B cell (primary cell): ENCODE results near the gene ANKRD33B. TPM values are rescaled to one million over a fixed set of nuclear protein-coding genes. Genes with fewer than 3 reads are reported as not detected.

Experiments
- ATAC-seq: fragments of 200-7000 bp; cut with Tn5 transposase; one replicate; pipeline ENCODE4 v1.10.0; 2021; ENCODE audit warnings: low read depth, mild to moderate bottlenecking, moderate number of reproducible peaks, moderate library complexity
- CTCF ChIA-PET: fragments of 350-600 bp; sonication (Branson Sonifier 250); formaldehyde crosslinking; loops from one replicate; lab custom pipeline; 2021; ENCODE audit warnings: antibody characterized with exemption, inconsistent platforms; lab: Charles Lee
- POLR2A ChIA-PET: fragments of 350-600 bp; sonication (Branson Sonifier 250); formaldehyde crosslinking; loops from one replicate; lab custom pipeline; 2021; ENCODE audit warnings: antibody characterized with exemption; lab: Charles Lee
- DNase-seq: peaks from one replicate; pipeline ENCODE4 v3.0.0; 2013
- H2AFZ ChIP-seq: 2 replicates; pipeline ENCODE4 v1.6.1; 2012; ENCODE audit warnings: mild to moderate bottlenecking, low read depth, low read length; ENCODE audit not compliant: insufficient read depth, poor library complexity, severe bottlenecking
- H3K27ac ChIP-seq, 2 donors: 1 replicate in 1 of 2; 2 replicates in 1 of 2; pipeline ENCODE4 v1.5.1; 2012 to 2013; ENCODE audit warnings: low read length in 2 of 2, mild to moderate bottlenecking in 2 of 2, moderate library complexity in 1 of 2
- H3K27me3 ChIP-seq, 4 experiments: fragments of 200-600 bp in 1 of 4; sonication (generic) in 1 of 4; replicated peaks in 1 of 4; 1 replicate in 2 of 4; 2 replicates in 2 of 4; pipeline versions ENCODE4 v1.6.1 to v1.7.0; 2013 to 2016; ENCODE audit warnings: low read length in 3 of 4, mild to moderate bottlenecking in 2 of 4, mixed read lengths in 1 of 4, moderate library complexity in 1 of 4; ENCODE audit not compliant: insufficient read depth in 4 of 4, control insufficient read depth in 3 of 4; ENCODE audit errors: control extremely low read depth in 1 of 4
- H3K36me3 ChIP-seq, 2 experiments: replicated peaks in 1 of 2; 1 replicate in 1 of 2; 2 replicates in 1 of 2; pipeline versions ENCODE4 v1.6.1 to v1.7.1; 2013; ENCODE audit warnings: low read length in 1 of 2; ENCODE audit not compliant: insufficient read depth in 2 of 2, control insufficient read depth in 1 of 2; ENCODE audit errors: control extremely low read depth in 1 of 2, extremely low read depth in 1 of 2
- H3K4me1 ChIP-seq, 2 donors: fragments of 200-600 bp in 1 of 2; sonication (generic) in 1 of 2; 1 replicate in 1 of 2; 2 replicates in 1 of 2; pipeline versions ENCODE4 v1.5.1 to v1.6.1; 2013 to 2017; ENCODE audit warnings: low read length in 2 of 2; ENCODE audit not compliant: control insufficient read depth in 2 of 2, insufficient read depth in 2 of 2
- H3K4me2 ChIP-seq: replicated peaks from 2 replicates; pipeline ENCODE3; 2012; ENCODE audit warnings: mild to moderate bottlenecking, low read depth, low read length; ENCODE audit not compliant: poor library complexity, severe bottlenecking
- H3K4me3 ChIP-seq, 5 experiments: fragments of 200-600 bp in 1 of 5; sonication (generic) in 1 of 5; 1 replicate in 3 of 5; 2 replicates in 2 of 5; pipeline versions ENCODE4 v1.5.1 to v1.7.0; 2011 to 2016; ENCODE audit warnings: low read length in 4 of 5, mild to moderate bottlenecking in 4 of 5, low read depth in 2 of 5, control low read depth in 1 of 5, moderate library complexity in 1 of 5; ENCODE audit not compliant: insufficient read depth in 1 of 5; ENCODE audit errors: control extremely low read depth in 1 of 5, extremely low read depth in 1 of 5
- H3K79me2 ChIP-seq: fragments of 200-600 bp; sonication (generic); one replicate; pipeline ENCODE4 v1.6.0; 2016; ENCODE audit warnings: low read length; ENCODE audit not compliant: control insufficient read depth, insufficient read depth
- H3K9ac ChIP-seq: fragments of 200-600 bp; sonication (generic); 2 replicates; pipeline ENCODE4 v1.6.1; 2017; ENCODE audit warnings: mild to moderate bottlenecking, low read length, moderate library complexity
- H3K9me3 ChIP-seq, 3 donors: one replicate each; pipeline versions ENCODE4 v1.6.1 to v1.7.1; 2013; ENCODE audit warnings: low read length in 2 of 3; ENCODE audit not compliant: control insufficient read depth in 2 of 3, insufficient read depth in 1 of 3; ENCODE audit errors: control extremely low read depth in 1 of 3
- H4K20me1 ChIP-seq: 2 replicates; pipeline ENCODE4 v1.6.0; 2012; ENCODE audit warnings: mild to moderate bottlenecking, low read length; ENCODE audit not compliant: insufficient read depth, control insufficient read depth, poor library complexity, severe bottlenecking
- H3K27ac Mint-ChIP-seq: one replicate; pipeline ENCODE4 v1.8.0; 2021; ENCODE audit warnings: mixed read lengths
- H3K27me3 Mint-ChIP-seq: one replicate; pipeline ENCODE4 v1.8.0; 2021; ENCODE audit warnings: mixed read lengths
- H3K4me1 Mint-ChIP-seq: one replicate; pipeline ENCODE4 v1.8.0; 2021; ENCODE audit warnings: mixed read lengths
- H3K4me3 Mint-ChIP-seq: one replicate; pipeline ENCODE4 v1.8.0; 2021; ENCODE audit warnings: mixed read lengths
- H3K9me3 Mint-ChIP-seq: one replicate; pipeline ENCODE4 v1.8.0; 2022; ENCODE audit warnings: mixed read lengths; ENCODE audit not compliant: insufficient read depth
- EZH2 ChIP-seq: IDR thresholded peaks from 2 replicates; pipeline ENCODE4 v1.6.1; 2012; ENCODE audit warnings: borderline replicate concordance, low read depth, mild to moderate bottlenecking, moderate library complexity, low read length; ENCODE audit not compliant: insufficient read depth, poor library complexity, severe bottlenecking
- WGBS: methylation state at CpG from one replicate; pipeline ENCODE4 v1.1.5; 2013; ENCODE audit warnings: missing lambda C conversion rate; ENCODE audit not compliant: insufficient coverage; 5-methylcytosine and 5-hydroxymethylcytosine counted together
- intact Hi-C: fragments of 100-400 bp; cut with micrococcal nuclease; formaldehyde crosslinking; loops from one replicate; pipeline ENCODE4 v1.10.0; 2022
- polyA plus RNA-seq: library from polyadenylated mRNA; depleted of rRNA; stranded (reverse); fragments of >200 nt; gene quantifications from 2 replicates; pipeline ENCODE4 v1.2.3, GENCODE V29; 2012
- total RNA-seq, 2 donors: library from RNA; stranded (reverse); fragments of 120-200 nt in 1 of 2; gene quantifications; 1 replicate in 1 of 2; 2 replicates in 1 of 2; pipeline versions ENCODE4 v1.2.3 to v1.2.4, GENCODE V29; 2013 to 2022
- TF ChIP-seq, protein P1 (sequence below): fragments of 200-600 bp; IDR thresholded peaks from one replicate; pipeline ENCODE4 v1.8.0; 2022; ENCODE audit warnings: antibody characterized with exemption, mild to moderate bottlenecking

The ANKRD33B gene
- total and polyA plus RNA-seq, 2 donors (not counting 1 experiment from before 2014, with no cell fraction given): 2.9 to 23.4 TPM

DNA sequence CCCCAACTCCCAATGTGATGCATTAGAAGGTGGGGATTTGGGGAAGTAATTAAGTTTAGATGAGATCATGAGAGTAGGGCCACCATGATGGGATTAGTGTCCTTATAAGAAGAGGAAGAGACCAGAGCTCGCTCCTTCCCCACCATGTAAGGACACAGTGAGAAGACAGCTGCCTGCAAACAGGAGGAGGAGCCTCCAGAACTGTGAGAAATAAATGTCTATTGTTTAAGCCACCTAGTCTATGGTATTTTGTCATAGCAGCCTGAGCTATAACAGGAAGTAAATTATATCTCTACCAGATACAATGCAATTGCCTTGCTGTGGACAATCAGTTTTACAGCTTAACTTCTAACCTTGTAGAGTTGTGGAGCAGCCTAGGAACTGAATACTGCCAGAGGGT lies 58.0 kb downstream of the ANKRD33B start:
- peaks cover 29% of the 10 kb centered on the region for H4K20me1 ChIP-seq
- H3K27me3 Mint-ChIP-seq: no peaks in the 10 kb centered on the region
- H3K4me2 ChIP-seq: no peak overlapping the region
- H3K27ac ChIP-seq: no peak overlapping the region
- no peaks in the 10 kb centered on the region for H3K9me3 Mint-ChIP-seq
- peaks cover 63% of the 10 kb centered on the region for H3K79me2 ChIP-seq
- no CpG with 5 or more reads among the region's 1 CpG for WGBS
- ChIA-PET POLR2A (no interaction called here), CTCF (interaction anchor here (1.1 to 3.0 kb wide), 3 partner anchors 10 to 169 kb away, joined by 3 to 22 read pairs (median 4); no protein-coding TSS in a partner anchor)
- ATAC-seq (no peak), DNase-seq (no peak)
- no peak overlapping the region for H3K9ac ChIP-seq
- no peak for TF ChIP-seq EZH2
- TF ChIP-seq, protein P1, sequence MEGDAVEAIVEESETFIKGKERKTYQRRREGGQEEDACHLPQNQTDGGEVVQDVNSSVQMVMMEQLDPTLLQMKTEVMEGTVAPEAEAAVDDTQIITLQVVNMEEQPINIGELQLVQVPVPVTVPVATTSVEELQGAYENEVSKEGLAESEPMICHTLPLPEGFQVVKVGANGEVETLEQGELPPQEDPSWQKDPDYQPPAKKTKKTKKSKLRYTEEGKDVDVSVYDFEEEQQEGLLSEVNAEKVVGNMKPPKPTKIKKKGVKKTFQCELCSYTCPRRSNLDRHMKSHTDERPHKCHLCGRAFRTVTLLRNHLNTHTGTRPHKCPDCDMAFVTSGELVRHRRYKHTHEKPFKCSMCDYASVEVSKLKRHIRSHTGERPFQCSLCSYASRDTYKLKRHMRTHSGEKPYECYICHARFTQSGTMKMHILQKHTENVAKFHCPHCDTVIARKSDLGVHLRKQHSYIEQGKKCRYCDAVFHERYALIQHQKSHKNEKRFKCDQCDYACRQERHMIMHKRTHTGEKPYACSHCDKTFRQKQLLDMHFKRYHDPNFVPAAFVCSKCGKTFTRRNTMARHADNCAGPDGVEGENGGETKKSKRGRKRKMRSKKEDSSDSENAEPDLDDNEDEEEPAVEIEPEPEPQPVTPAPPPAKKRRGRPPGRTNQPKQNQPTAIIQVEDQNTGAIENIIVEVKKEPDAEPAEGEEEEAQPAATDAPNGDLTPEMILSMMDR: no peak
- H3K9me3 ChIP-seq: peaks cover 0 to 4% (median 0%) of the 10 kb centered on the region in 3 donors
- H3K27me3 ChIP-seq: no peaks in the 10 kb centered on the region
- no peak overlapping the region for H3K27ac Mint-ChIP-seq
- no peak overlapping the region for H3K4me3 Mint-ChIP-seq
- intact Hi-C loops: no loop called here
- peaks cover 0 to 3% of the 10 kb centered on the region in 2 donors for H3K4me1 ChIP-seq
- no peak overlapping the region for H3K4me3 ChIP-seq
- H2AFZ ChIP-seq: no peak overlapping the region
- peaks cover 31% of the 10 kb centered on the region for H3K4me1 Mint-ChIP-seq
- H3K36me3 ChIP-seq: peaks cover 2 to 16% of the 10 kb centered on the region in 2 experiments

DNA sequence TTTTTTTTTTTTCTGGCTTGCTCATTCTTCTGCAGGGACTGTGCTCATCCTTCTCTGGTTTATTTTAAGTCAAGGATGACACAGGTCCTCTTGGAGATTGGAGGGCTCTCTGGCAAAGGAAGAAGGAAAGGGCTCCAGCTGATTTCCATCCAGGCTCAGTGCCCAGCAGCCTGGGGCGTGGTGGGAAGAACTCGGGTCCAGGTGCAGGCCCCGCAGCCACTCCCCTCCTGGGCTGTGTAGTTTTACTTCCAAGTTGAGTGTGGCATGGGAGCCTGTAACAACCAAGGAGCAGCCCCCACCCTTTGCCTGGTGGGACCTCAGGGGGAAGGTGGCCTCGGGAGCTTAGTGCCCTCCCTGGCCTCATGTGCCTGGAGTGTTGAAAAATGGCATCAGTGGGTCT lies 58.9 kb downstream of the ANKRD33B start:
- WGBS: 93% methylated on average over 4 of the region's 4 CpGs
- Histone ChIP-seq H3K4me1 (peaks cover 8 to 12% of the 10 kb centered on the region in 2 donors), H3K27ac (no peak overlapping the region), H3K4me3 (no peak overlapping the region), H3K9ac (no peak overlapping the region), H3K79me2 (peaks cover 58% of the 10 kb centered on the region), H3K9me3 (peaks cover 0 to 4% (median 0%) of the 10 kb centered on the region in 3 donors), H3K4me2 (no peak overlapping the region), H2AFZ (no peak overlapping the region), H3K27me3 (no peaks in the 10 kb centered on the region), H4K20me1 (peaks cover 19% of the 10 kb centered on the region), H3K36me3 (peaks cover 2 to 9% of the 10 kb centered on the region in 2 experiments)
- TF ChIP-seq, protein P1: no peak
- no peak for TF ChIP-seq EZH2
- H3K27me3 Mint-ChIP-seq: no peaks in the 10 kb centered on the region
- CTCF ChIA-PET: interaction anchor here (1.3 to 8.0 kb wide), 2 partner anchors 9 to 170 kb away, joined by 3 to 326 read pairs; no protein-coding TSS in a partner anchor
- H3K9me3 Mint-ChIP-seq: no peaks in the 10 kb centered on the region
- no peak overlapping the region for H3K4me3 Mint-ChIP-seq
- H3K4me1 Mint-ChIP-seq: peaks cover 38% of the 10 kb centered on the region
- POLR2A ChIA-PET: no interaction called here
- no peak overlapping the region for H3K27ac Mint-ChIP-seq
- ATAC-seq: no peak
- no peak for DNase-seq
- intact Hi-C loops: no loop called here
